GM18907 (cell line): Measurements from ENCODE around the gene CIPC.

Experiments used
- ATAC-seq: cut with Tn5 transposase; IDR thresholded peaks from one replicate; pipeline ENCODE4 v1.9.1; 2021; ENCODE audit warnings: mild to moderate bottlenecking, moderate library complexity; ENCODE audit not compliant: unreplicated experiment

The CIPC gene

DNA sequence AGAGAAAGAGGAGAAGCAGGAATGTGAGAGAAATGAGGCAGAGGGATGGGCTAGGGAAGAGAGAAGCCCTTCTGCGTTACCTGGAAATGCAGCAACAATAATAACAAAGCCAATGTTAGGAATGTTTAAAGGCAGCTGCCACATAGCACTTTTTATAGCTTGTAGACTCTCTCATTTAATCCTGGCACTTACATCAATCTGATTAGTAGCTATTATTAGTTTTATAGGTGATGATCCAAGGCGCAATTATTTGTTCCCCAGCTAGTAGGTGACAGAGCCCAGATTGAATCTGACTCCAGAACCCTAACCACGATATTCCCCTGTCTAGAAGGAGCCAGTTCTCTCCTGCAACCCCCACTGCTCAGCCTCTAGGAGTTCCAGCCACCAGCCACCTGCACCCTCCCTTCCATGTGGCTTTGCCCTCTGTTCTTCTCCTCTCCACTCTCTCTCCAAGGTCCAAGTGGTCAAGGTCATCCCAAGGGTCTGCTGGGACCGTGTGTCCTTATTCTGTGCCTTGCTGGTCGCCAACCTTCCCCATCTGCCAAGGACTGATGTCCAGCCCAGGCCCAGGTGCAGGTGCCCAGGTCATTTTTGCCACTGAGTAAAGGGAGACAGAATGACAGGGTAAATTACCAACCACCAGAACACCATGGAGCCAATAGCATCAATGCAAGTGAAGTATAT lies 29.4 kb upstream of the CIPC start:
- ATAC-seq = no peak

DNA sequence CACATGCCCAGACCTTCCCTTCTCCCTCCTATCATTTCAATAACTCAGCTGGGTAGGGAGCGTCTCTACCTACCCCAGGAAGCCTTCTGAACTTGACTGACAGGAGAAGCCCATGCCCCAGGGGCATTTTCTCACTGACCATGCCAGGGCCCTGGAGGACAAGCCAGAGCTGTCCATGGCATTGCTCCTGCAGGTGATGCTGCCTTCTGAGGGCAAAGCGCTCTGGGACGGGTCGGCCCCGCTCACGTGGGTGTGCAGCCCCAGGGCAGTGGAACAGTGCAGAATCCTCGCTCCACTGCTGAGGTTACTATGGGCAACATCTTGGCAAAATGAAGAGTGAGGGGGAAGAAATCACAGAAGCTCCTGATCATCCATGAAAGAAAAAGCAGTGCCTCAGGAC lies 28.5 kb upstream of the CIPC start:
- no peak for ATAC-seq

DNA sequence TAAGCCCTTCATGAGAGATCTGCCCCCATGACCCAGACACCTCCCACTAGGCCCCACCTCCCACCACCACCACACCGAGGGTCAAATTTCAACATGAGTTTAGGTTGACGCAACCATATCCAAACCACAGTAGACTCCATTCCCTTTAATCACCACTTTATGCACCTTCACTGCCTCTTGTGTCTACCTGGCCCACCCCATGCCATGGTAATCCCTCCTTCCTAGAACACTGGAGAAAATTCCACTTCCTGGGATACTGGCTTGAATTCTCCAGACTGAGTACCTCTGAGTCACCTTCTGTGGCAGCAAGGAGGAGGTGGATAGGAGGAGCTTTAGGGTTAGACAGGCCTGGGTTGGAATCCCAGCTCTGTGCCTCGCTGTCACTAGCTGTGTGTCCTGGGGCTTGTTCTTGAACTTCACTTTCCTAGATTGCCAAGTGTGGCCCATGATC lies 26.1 kb upstream of the CIPC start:
- ATAC-seq = no peak

DNA sequence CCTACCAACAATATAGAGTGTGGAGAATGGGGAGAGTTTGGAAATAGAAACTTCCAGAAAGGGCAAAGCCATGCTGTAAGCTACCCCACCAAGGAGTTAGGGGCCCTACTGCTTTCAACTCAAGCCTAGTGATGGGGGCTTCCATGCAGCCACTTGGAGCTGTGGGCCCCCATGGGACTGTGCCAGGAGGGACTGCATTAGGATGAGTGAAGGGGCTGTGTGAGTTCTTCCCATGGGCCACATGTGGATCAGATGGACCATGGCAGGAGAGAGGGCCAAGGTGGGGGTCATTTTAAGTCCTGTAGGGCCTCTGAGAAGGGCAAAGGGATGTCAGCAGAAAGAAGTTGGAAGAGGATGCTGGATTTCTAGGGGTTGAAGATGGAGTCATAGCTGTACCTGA lies 23.1 kb upstream of the CIPC start:
- no peak for ATAC-seq

DNA sequence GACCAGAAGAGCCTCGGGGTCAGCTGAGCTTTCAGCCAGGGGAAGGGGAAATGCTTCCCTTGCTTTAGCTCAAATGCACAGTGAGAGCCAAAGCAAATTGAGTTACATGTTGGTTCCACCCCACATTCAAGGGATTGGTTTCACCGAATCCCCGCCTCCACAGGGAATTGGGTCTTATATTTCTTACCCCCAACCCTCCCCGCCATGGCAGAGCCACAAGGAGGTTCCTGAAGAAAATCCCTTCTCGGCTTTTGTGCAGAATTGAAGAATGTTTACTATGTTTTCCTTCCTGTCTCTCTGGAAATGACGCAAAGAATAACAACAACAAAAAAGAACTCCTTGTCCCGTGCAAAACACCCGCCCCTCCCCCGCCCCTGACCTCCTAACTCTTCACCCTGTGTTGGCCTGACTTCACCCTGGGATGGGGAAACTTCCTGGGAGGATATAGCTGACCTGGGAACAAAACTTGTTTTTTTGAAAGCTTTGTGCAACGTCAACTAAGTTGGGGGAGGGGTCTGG lies 21.9 kb upstream of the CIPC start:
- ATAC-seq = no peak

DNA sequence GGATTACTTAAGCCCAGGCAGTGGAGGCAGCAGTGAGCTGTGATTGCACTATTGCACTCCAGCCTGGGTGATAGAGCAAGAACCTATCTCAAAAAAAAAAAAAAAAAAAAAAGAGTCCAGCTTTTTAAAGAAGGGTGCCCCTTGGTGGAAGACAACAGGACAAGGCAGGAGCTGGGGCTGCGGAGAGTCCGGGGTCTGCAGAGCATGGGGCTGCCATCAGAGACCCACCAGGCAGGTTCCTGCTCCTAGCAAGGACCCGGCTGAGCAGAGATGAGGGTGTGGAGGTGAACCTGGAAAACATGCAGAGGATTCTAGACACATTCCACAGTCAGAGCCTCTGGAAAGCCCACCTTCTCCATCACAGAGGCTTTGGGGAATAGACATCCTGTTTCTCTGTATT lies 21.0 kb upstream of the CIPC start:
- ATAC-seq = no peak

DNA sequence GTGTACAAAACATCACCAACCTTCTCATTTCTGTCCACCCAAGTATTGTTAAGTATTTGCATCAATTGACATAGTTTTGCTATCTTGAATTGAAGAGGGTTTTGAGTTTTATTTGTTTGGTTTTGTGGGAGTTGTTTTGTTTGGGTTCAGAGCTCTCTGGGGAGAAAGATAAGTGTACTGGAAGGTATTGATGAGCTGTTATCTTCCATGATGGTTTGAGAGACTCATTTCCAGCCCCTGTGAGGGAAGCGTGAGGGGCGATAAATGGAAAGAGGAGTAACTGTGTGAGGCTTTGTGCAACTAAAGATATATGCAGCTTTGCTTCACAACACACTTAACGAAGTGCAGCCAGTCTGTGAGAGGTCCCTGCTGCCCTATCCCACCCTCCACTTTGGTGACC lies 15.7 kb upstream of the CIPC start:
- ATAC-seq = no peak

DNA sequence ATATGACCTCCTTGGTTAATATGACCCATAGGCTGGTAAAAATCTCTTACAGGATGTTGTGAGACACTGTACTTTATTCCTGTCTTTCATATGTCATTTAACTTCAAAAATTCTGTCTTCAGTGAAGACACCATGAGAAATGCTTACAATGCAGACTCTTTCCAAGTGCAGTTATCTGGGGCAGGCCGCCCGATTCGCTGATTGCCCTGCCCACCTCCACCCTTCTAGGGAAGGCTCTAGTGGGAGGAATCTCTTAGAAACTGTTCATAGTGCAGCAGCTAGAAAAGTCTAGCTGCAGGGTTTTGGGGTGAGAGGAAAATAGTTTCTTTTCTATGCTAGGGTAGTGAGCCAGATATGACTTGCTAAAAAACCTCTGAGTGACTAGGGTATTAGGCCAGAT lies 15.0 kb upstream of the CIPC start:
- ATAC-seq = no peak

DNA sequence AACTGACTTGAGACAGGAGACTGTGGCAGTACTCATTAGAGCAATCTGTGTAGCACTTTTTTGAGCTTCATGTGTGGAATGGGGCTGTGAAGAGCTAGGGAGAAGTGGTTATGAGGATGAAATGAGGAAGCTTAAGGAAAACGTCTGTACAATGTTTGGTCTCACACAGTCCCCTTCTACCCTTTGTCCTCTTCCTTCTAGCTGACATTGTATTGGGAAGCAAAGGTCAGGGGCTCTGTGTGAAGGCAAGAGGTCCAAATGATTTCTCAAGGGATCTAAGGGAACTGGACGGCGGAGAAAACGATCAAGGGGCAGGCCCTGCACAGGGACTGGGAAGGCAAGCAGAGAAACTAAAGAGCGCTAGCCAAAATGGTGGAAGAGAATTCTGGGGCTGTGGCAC lies 13.1 kb upstream of the CIPC start:
- no peak for ATAC-seq

DNA sequence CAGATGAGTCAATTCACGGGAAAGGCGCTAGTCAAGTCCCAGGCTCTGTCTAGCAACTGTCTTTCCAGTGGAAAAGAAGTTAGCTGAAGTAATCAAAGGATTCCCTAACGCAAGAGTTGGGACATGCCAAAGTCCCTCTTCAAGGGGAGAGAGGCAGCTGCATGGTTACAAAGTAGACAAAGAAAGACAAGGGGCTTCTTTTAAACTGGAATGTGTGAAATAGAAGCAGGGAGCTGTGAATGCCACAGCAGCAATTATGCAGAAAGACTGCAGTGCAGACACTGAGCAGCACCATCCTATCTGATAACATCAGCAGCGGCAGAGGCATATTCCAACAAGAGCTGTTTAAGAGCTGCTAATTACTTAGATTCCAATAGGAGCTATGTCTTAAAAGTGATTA lies 12.5 kb upstream of the CIPC start:
- ATAC-seq = no peak

DNA sequence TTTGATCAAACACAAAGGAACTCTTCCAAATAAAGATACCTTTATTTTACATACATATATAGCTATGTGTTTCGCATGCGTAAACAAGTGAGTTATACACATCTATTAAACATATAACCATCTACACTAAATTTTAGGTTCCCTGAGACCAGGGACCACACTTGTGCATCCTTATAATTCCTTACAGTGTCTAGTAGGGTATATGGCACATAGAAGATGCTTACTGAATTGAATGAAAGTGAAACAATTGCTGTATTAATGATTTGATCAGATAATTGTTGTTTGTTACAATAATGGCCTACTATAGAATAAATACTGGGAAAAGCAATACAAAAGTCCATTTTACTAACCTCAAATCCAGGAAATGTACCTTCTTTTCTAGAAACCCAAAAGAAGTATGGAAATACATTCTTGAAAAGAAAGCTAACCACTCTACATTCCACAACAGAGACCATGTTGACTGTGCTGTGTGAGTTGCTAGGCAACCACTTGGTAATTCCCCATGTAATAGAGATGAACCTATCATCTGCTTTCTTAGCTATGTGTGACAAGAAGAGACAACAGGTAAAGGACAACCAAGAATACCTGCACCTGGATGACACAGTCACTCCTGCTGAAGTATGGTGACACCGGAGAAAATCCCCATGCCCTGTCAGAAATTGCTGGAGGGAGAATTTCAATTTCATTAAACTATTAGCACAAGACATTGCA lies 11.9 kb upstream of the CIPC start:
- ATAC-seq = peak; percentile 56

DNA sequence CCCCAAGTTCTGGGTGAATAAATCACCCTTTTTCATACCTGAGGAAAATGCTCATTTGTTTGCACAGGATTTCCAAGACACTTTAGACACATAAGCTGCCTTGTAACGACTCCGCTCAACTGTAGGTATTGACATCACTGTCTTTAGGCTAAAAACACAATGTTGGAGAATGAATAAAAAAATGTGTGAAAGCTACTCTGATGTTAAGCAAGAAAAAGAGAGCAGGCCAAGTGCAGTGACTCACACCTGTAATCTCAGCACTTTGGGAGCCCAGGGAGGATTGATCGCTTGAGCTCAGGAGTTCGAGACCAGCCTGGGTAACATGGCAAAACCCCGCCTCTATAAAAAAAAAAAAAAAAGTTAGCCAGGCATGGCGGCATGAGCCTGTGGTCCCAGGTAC lies 11.1 kb upstream of the CIPC start:
- ATAC-seq = no peak

DNA sequence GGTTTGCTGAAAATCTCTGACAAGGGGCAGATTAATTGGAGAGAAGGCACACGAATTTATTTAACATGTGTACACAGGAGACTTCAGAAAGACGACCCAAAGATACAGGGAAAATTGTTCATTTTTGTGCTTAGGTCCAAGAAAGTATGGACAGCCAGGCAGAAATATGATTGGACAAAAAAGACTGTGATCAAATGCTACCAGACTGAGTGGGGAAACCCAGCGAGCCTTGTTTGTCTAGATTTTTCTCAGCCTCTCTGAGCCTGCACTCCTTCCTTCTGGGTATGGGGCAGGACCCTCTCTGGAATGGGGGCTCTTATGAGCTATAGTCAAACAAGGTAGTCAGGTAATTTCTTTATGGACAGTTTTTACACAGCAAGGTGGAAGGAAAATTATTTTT lies 10.4 kb upstream of the CIPC start:
- ATAC-seq = no peak

DNA sequence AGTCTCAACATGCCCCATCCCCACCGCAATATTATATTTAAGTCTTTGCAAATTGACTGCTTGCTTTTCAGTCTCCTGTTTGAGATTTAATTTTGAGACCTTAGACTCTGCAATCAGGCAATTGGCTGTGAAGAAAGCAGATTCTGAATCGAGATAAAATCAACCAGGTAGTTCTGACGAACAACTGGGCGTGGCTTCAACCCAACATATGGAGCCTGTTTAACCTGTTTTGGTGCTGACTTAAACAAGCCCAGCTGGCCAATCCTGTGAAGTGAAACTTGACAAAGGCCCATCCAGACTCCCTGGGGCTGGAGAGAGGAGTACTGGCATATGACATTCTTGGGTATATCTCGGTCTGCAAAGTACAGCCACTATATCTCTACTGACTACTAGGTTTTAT lies 9.8 kb upstream of the CIPC start:
- ATAC-seq = no peak

DNA sequence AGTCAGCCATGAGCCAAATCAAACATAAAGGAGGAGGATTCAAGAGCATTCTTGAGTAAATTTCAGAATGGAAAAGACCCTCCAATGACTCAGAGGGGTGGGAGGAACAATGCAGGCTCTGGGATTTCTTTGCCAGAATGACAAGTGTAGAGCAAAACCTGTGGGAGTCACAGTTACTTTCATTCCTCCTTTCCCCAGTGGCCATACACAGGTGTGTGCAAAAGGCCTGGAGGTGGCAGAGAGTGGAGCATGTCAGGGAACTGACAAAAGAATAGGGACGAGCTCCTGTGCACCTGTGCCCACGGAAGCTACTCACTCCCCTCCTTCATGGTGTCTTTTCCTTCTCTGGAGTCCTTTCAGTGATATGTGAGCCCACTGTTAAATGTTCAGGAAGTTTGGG lies 9.4 kb upstream of the CIPC start:
- ATAC-seq = no peak

DNA sequence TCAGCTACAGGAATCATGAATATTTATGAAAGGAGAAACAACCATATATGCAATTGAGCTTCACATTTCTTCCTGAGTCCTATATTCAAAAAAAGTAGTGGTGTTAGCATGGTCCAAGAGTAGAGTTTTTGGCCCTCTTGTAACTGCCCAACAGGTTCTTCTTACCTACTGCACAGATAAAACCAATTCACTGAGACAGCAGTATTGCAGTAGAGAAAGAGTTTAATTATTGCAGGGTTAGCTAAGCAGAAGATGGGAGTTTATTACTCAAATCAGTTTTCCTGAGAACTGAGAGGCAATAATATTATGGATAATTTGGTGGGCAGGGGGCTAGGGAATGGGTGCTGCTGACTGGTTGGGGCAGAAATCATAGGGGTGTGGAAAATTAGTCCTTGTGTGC lies 6.5 kb upstream of the CIPC start:
- ATAC-seq = no peak

DNA sequence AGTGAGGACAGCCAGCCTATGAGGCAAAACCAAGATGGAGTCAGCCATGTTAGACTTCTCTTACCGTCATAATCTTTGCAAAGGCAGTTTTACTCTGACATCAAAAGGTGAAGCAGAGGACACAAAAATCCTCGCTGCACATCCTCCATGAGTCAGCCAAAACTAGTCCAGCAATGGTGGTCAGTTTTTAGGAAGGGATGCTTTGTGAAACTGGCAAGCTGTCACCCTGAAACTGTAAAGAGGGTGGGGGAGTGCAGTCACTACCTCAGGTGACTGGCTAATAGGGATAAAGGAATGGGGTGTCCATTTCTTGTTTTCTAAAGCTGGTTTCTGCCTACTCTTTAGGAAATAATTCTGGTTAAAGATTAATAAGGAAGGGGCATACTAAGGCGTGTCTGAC lies 5.4 kb upstream of the CIPC start:
- ATAC-seq = no peak

DNA sequence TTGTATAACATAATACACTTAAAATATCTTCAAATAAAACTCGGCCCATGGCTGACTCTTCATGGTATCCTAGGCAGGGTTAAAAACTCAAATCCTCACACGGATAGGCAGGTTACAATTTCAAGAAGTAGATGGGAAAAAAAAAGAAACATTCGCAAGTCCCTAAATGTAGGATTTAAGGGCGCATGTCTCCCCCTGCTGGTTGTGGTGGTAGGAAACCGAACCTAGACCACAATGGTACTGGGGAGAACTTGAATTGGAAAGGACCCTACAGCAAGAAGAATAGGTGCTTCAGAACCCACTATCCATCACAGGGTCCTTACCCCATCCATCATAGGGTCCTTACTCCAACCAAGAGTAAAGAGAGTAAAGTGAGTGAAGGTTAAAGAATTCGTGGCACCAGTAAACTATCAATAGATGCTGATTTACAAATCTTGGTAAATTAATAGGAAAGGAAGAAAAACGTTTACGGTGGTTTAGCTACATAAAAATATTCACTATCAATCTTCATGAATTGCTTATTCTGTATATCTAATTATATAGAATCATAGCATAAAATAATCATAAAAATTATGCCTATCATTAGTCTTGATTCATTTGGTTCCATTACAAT lies 3.3 kb upstream of the CIPC start:
- ATAC-seq = no peak

DNA sequence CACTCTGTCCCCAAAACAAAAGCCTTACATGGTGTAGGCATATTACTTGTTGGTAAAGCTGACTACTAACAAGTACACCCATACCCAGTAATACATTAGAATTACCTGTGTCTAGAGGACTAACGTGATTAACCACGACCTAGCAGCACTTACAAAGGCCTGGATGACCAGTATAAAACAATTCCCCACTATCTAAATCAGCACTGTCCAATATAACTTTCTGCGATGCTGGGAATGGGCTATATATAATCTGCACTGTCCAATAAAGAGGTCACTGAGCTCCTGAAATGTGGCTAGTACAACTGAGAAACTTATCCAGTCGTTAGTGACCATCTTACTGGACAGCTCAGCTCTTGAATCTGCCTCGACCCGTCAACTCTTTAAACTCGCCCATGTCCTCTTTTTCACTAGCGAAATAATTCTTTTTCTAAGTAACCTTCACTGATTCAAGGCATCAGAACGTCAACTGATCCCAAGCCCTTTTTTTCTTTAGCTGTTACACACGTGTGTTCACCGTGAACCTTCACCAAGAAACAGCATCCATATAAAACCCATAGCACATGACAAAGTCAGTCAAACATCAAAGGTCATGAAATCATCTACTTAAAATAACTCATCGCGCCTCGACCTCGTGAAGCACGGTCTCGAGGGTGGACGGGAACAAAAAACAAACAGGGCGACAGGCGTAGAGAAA lies 905 bp upstream of the CIPC start:
- ATAC-seq = no peak

DNA sequence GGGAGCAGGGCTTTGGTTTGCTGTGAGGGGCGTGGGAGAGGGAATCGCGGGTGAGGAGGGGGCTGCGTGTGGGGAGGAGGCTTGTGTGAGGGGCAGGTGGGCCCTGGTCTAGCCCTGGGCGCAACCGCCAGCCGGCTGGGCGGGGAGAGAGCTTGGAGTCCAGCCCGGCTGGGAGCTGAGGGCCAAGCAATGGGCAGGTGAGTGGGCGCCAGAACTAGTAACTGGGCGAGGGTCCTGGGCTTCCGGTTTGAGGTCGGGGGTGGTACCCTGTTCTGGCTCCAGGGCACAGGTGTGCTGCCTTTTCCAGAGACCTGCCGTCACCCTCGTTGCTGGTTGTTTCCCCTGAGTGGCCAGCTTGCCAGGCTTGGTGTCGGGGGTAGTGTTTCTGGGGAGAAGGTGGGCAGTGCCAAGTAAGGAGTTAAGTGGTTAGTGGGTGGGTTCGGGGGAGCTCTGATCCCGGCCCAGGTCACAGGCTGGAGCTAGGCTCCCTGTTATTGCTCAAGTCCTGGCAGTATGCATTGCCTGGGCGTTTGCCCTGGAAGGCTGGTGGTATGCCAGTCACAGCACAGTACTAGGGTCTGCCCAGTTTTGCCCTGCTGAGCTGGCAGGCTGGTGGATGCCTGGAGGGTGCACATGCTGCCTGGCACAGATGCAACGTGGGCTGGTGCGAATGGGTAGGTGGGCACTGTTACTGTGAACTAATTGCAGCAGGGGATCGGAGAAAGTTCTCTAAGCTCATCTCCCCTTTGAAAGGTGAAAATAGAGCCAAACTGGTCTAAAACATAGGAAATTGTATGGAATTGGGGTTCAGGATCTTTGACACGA lies 683 bp downstream of the CIPC start:
- ATAC-seq = no peak
